Brain microvascular endothelial cell (primary cell): ENCODE results near the gene RAET1L.
"Not testable (repeated sequence)": the region's sequence is repeated elsewhere in the genome, so short reads cannot be mapped to it uniquely, and the experiment has no call there.

Experiments used
- DNase-seq: peaks from one replicate; pipeline ENCODE4 v3.0.0-alpha.2; 2020
- H3K27ac ChIP-seq: fragments of 250-450 bp; sonication (Bioruptor Pico); 2 replicates; pipeline ENCODE4 v1.5.1; 2020; ENCODE audit warnings: mild to moderate bottlenecking, moderate library complexity
- H3K27me3 ChIP-seq: fragments of 250-450 bp; sonication (Bioruptor Pico); replicated peaks from 2 replicates; pipeline ENCODE4 v1.5.1; 2020; ENCODE audit warnings: mild to moderate bottlenecking
- H3K36me3 ChIP-seq: fragments of 250-450 bp; sonication (Bioruptor Pico); replicated peaks from 2 replicates; pipeline ENCODE4 v1.5.1; 2020; ENCODE audit warnings: mild to moderate bottlenecking
- H3K4me3 ChIP-seq: 2 replicates; pipeline ENCODE4 v1.5.1; 2011; ENCODE audit warnings: low read depth, mild to moderate bottlenecking, control low read depth, low read length, moderate library complexity
- CTCF ChIP-seq: IDR thresholded peaks from 2 replicates; pipeline ENCODE4 v1.5.1; 2011; ENCODE audit warnings: low read depth, mild to moderate bottlenecking, moderate library complexity, low read length, control low read depth, inconsistent platforms; ENCODE audit errors: missing control alignments
- in situ Hi-C: cut with HindIII; loops from 2 replicates; pipeline ENCODE4 v1.10.0; 2017; ENCODE audit warnings: low sequenced_read_pairs, low pct_ligation_motif_present

The RAET1L gene

GRCh38 chr6:149995971-149996370 lies 29.4 kb downstream of the RAET1L start:
- in situ Hi-C loops = no loop called here

GRCh38 chr6:149995235-149995750 lies 30.0 kb downstream of the RAET1L start:
- no peak for TF ChIP-seq CTCF
- DNase-seq = no peak
- Histone ChIP-seq H3K27ac (no peak overlapping the region), H3K27me3 (peaks cover 47% of the 10 kb centered on the region), H3K36me3 (no peaks in the 10 kb centered on the region), H3K4me3 (no peak overlapping the region)
- in situ Hi-C loops = no loop called here

More at GRCh38 chr6:149995971-149996370, 29.4 kb downstream of the RAET1L start:
- Histone ChIP-seq H3K27ac (no peak overlapping the region), H3K27me3 (peaks cover 41% of the 10 kb centered on the region), H3K4me3 (no peak overlapping the region), H3K36me3 (no peaks in the 10 kb centered on the region)
- no peak for TF ChIP-seq CTCF
- DNase-seq = no peak

GRCh38 chr6:149991838-149992237 lies 33.5 kb downstream of the RAET1L start:
- DNase-seq = no peak
- no peaks in the 10 kb centered on the region for H3K36me3 ChIP-seq
- peaks cover 82% of the 10 kb centered on the region for H3K27me3 ChIP-seq
- in situ Hi-C loops = no loop called here
- H3K4me3 ChIP-seq = no peak overlapping the region
- H3K27ac ChIP-seq = no peak overlapping the region
- no peak for TF ChIP-seq CTCF

DNA sequence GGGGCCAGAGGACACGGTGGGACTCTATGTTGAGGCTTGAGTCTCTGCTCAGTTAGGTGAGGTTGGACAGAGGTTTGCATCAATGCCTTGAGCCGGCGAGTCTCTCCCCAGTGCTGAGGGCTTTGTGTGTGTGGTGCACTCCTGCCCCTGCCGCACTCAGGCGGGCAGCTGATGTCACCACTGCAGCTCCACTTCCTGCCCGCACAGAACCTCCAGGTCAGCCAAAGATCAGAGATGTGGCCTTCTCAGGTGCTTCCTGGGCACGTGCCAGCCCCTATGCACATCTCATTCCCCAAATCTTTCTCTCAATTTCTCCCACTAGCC lies 33.9 kb downstream of the RAET1L start:
- H3K4me3 ChIP-seq, H3K27ac ChIP-seq, H3K36me3 ChIP-seq, in situ Hi-C loops, DNase-seq: not testable (repeated sequence)
- H3K27me3 ChIP-seq = peaks cover 84% of the 10 kb centered on the region

DNA sequence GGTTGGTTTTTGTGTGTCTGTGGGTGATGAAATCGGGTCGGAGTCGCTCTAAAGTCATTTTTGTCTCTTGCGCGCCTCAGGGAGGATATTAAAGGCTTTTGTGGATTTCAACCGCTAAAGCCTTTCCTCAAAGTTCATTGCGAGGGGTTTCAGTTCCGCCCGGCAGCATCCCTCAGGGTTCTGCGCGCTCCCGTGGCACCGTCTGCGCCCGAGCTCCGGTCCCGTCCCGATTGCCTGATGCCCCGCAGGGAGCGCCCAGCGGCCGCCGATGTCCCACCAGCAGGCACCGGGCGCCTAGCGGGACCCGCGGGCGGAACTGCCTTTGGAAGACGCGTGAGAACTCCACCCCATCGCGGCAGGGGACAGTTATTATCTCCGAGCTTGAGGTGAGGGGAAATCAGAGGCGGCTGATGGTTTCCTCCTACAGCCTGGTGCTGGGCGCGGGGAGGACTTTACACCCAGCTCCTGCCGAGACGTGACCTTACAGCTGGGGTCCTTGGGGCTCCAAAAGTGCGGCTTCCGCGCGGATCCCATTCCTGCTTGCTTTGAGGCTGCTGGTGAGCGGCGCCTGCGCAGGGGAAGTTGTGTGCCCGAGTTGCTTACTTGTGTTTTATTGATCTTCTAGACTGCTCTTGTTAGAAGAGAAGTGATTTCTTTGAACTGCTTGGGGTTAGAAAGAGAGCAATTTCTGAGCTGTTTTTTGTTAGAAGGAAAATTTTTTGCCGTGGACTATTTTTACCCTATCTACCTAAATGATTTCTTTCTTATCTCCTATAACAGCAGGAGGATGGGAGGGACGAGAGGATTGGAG lies 34.5 kb downstream of the RAET1L start:
- Histone ChIP-seq H3K27ac (no peak overlapping the region), H3K4me3 (peak overlapping the region; percentile 24), H3K27me3 (peaks cover 89% of the 10 kb centered on the region), H3K36me3 (no peaks in the 10 kb centered on the region)
- in situ Hi-C loops = no loop called here
- no peak for DNase-seq
- no peak for TF ChIP-seq CTCF

- H3K27ac ChIP-seq = no peak overlapping the region
- DNase-seq = no peak
- in situ Hi-C loops = no loop called here
- H3K4me3 ChIP-seq = no peak overlapping the region
- peaks cover 93% of the 10 kb centered on the region for H3K27me3 ChIP-seq
- H3K36me3 ChIP-seq = no peaks in the 10 kb centered on the region
- no peak for TF ChIP-seq CTCF
Measured at GRCh38 chr6:149990212-149990660, 35.1 kb downstream of the RAET1L start.
